OCI-LY7 (cell line): ENCODE data around the gene SEMA4D.

Experiments used
- CTCF ChIP-seq: fragments of 200-600 bp; sonication (generic); conservative IDR thresholded peaks from 2 replicates; pipeline ENCODE4 v1.5.1; 2014; ENCODE audit warnings: mild to moderate bottlenecking, antibody characterized with exemption, low read length, moderate library complexity, mixed read lengths
- EZH2phosphoT487 ChIP-seq: fragments of 200-600 bp; sonication (generic); IDR thresholded peaks from 2 replicates; pipeline ENCODE4 v1.6.1; 2018; ENCODE audit warnings: low read depth, borderline replicate concordance, mild to moderate bottlenecking, mixed run types, antibody characterized with exemption, low read length, moderate library complexity, mixed read lengths

- TF ChIP-seq EZH2phosphoT487 (no peak), CTCF (no peak)
These were observed 72.7 kb downstream of the SEMA4D start for GRCh38 chr9:89425024-89425805.
